ENCODE measurements around the gene ARL16. TPM values are rescaled to one million over a fixed set of nuclear protein-coding genes. Genes with fewer than 3 reads are reported as not detected.

The ARL16 gene
- total and polyA plus RNA-seq, 11 donors: 10.2 to 23.6 (median 15.9) TPM

DNA sequence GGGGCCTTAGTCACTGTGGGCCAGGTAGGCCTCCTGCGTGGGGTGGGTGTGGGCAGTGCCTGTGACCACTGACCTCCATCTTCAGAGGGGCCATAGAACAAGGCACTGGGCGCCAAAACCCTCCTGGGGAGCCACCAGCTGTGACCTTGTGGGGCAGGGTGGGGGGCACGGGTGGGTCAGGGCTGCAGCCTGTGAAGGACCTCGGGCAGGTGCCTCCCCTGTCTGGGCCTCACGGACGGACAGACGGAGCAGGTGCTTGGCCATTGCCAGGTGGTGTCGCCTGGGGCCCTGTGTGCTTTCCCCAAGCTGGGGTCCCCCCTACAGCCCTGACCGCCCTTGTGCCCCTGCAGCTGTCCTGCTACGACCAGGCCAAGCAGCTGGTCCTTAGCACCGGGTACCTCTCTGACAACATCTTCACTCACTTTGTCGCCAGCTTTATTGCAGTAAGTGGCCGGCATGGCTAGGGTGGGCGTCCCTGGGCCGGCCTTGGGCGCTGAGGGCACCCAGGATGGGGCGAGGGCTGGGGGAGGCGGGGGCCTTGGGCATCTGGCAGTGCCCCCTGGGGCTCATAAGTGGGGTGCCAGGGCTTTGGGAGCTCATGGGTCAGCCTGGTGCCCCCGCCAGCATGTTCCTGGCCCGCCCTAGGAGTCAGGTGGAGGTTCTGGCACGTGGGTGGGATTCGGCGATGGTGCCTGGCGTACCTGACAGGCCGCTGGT, 33.6 kb upstream of the ARL16 start:
- no peaks in the 10 kb centered on the region for H3K36me3 ChIP-seq
- H3K4me3 ChIP-seq: no peak overlapping the region
- intact Hi-C loops (cut with DNase I): no loop called here
- DNase-seq (no peak), ATAC-seq (no peak)
- no peaks in the 10 kb centered on the region for H3K27me3 ChIP-seq
- TF ChIP-seq, protein P1, sequence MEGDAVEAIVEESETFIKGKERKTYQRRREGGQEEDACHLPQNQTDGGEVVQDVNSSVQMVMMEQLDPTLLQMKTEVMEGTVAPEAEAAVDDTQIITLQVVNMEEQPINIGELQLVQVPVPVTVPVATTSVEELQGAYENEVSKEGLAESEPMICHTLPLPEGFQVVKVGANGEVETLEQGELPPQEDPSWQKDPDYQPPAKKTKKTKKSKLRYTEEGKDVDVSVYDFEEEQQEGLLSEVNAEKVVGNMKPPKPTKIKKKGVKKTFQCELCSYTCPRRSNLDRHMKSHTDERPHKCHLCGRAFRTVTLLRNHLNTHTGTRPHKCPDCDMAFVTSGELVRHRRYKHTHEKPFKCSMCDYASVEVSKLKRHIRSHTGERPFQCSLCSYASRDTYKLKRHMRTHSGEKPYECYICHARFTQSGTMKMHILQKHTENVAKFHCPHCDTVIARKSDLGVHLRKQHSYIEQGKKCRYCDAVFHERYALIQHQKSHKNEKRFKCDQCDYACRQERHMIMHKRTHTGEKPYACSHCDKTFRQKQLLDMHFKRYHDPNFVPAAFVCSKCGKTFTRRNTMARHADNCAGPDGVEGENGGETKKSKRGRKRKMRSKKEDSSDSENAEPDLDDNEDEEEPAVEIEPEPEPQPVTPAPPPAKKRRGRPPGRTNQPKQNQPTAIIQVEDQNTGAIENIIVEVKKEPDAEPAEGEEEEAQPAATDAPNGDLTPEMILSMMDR (IDR thresholded peaks at IDR 0.05): no peak
- TF ChIP-seq POLR2A (IDR thresholded peaks at IDR 0.05): no peak
- 94 to 97% (median 96%) methylated on average over 10 to 25 of the region's 25 CpGs for WGBS, 4 donors
- H3K9me3 ChIP-seq: no peaks in the 10 kb centered on the region
- H3K4me1 ChIP-seq: peaks cover 0 to 21% (median 13%) of the 10 kb centered on the region in 12 donors
- no peak overlapping the region for H3K27ac ChIP-seq

DNA sequence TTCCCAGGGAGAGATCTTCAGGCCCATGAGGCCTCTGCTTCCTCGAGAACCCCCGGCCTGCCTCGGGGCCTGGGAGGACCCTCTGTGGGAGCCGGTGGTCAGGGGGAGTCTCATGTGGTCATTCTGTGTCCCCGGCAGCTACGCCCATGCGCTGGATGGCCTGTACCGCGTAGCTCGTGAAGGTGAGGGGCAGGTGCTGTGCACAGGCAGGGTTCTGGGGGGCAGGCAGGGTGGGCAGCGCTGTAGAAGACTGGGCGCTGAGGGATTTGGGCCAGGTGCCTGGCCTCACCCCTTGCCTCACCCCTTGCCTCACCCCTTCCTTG, 33.0 kb upstream of the ARL16 start:
- 92 to 96% (median 96%) methylated on average over 11 to 12 of the region's 12 CpGs; no CpG with 5 or more reads in 1 of the 4 donors for WGBS, 4 donors
- no peaks in the 10 kb centered on the region for H3K9me3 ChIP-seq
- no peaks in the 10 kb centered on the region for H3K36me3 ChIP-seq
- ATAC-seq: no peak
- intact Hi-C loops (cut with DNase I): no loop called here
- H3K4me1 ChIP-seq: peaks cover 0 to 19% (median 13%) of the 10 kb centered on the region in 12 donors
- TF ChIP-seq, protein P1 (IDR thresholded peaks at IDR 0.05): no peak
- TF ChIP-seq POLR2A (IDR thresholded peaks at IDR 0.05): no peak
- no peaks in the 10 kb centered on the region for H3K27me3 ChIP-seq
- no peak overlapping the region for H3K4me3 ChIP-seq
- H3K27ac ChIP-seq: no peak overlapping the region
- DNase-seq: no peak

DNA sequence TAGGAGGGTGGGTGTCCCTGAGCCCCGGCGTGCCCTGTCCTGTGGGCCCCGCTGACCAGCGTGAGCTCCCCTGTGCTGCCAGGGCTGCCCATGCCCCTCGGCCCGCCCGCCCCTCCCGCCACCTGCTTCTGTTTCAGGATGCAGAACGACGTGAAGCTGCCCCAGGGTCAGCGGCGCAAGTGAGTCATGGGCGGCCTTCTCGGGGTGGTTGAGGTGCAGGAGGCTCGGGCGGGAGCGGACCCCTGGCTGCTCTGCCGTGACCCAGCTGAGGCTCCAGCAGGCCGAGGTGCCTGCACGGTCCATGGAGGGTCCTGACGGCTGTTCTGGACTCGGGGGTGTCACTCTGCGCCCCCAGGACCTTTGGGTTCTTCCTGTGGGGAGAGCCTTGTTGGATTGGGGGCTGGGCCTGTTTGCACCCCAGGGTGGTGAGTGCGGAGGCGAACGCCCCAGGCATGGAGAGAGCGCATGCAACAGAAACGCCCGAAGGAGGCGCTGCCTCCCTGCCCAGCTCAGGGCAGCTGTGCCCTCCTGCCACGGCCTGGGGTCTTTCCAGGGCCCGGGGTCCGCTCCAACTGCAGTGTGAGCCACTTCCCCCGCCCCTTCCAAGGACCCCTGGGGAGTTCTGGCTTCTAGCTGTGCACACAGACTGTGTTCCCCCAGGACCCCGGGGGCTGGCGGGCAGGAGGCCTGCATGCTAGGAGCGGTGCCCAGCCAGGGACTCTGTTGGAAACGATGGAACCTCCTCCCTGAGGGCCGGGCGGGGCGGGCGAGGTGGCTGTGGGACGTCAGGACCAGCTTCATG, 32.5 kb upstream of the ARL16 start:
- Histone ChIP-seq H3K4me3 (no peak overlapping the region), H3K36me3 (no peaks in the 10 kb centered on the region), H3K27ac (no peak overlapping the region), H3K4me1 (peaks cover 4 to 25% (median 19%) of the 10 kb centered on the region in 12 donors), H3K27me3 (no peaks in the 10 kb centered on the region), H3K9me3 (no peaks in the 10 kb centered on the region)
- TF ChIP-seq POLR2A (IDR thresholded peaks at IDR 0.05): no peak
- TF ChIP-seq, protein P1 (IDR thresholded peaks at IDR 0.05): no peak
- intact Hi-C loops (cut with DNase I): no loop called here
- no peak for DNase-seq
- ATAC-seq: no peak
- 90 to 94% (median 92%) methylated on average over 21 to 43 of the region's 43 CpGs for WGBS, 4 donors

DNA sequence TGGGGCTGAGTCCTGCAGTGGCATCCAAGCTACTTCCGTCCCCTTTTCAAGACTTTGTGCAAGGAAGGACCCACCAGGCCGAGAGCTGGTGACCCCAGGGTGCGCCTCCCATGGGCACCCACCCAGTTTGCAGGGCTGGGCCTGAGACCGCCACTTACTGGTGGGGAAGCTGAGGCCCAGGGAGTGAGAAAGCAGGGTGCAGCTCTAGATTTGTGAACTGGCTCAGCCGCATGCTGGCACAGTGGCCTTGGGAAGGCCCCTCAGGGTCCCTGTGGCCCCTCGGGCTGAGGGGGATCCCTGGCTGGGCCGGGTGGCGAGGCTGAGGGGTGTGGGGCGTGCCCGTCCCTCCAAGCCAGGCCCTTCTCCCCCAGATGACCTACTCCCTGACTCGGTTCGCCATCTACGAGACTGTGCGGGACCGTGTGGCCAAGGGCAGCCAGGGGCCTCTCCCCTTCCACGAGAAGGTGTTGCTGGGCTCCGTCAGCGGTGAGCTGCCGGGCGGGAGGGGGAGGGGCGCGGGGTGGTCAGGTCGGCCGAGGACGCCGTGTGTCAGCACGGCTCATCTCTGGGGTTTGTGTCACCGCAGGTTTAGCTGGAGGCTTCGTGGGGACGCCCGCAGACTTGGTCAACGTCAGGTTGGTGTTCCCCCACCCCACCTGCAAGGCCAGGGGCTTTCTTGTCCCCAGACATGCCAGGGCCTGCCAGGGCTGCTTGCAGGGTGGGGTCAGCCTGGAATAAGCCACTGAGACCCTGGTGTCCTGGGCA, 31.7 kb upstream of the ARL16 start:
- TF ChIP-seq, protein P1 (IDR thresholded peaks at IDR 0.05): no peak
- no peak for TF ChIP-seq POLR2A (IDR thresholded peaks at IDR 0.05)
- H3K27me3 ChIP-seq: no peaks in the 10 kb centered on the region

More for the DNA sequence above, 31.7 kb upstream of the ARL16 start:
- Histone ChIP-seq H3K36me3 (no peaks in the 10 kb centered on the region), H3K4me3 (no peak overlapping the region), H3K9me3 (no peaks in the 10 kb centered on the region), H3K27ac (no peak overlapping the region), H3K4me1 (peaks cover 6 to 33% (median 27%) of the 10 kb centered on the region in 12 donors)
- intact Hi-C loops (cut with DNase I): no loop called here
- DNase-seq (no peak), ATAC-seq (no peak)
- 83 to 93% (median 87%) methylated on average over 12 to 32 of the region's 32 CpGs for WGBS, 4 donors

All from heart left ventricle (tissue), 16 donors.